Small intestine (tissue), 16 donors: Measurements from ENCODE around the gene KIAA0930. TPM values are rescaled to one million over a fixed set of nuclear protein-coding genes. Genes with fewer than 3 reads are reported as not detected.

Source experiments
- DNase-seq, 2 donors: peaks; one replicate each; pipeline versions ENCODE4 v3.0.0 to v3.0.0-alpha.2; 2013
- FAIRE-seq: peaks from 2 replicates; lab custom pipeline; 2012; peaks lifted over from hg19 to GRCh38; lab: Jason Lieb, UNC
- H3K27ac ChIP-seq, 3 donors: one replicate each; pipeline ENCODE4 v1.5.1; 2013; ENCODE audit warnings: low read length in 2 of 3, mild to moderate bottlenecking in 2 of 3, control low read depth in 1 of 3, inconsistent platforms in 1 of 3, low read depth in 1 of 3, moderate library complexity in 1 of 3
- H3K27me3 ChIP-seq, 3 donors: one replicate each; pipeline ENCODE4 v1.6.1; 2013; ENCODE audit warnings: low read length in 3 of 3, inconsistent platforms in 1 of 3; ENCODE audit not compliant: control insufficient read depth in 3 of 3, insufficient read depth in 3 of 3
- H3K36me3 ChIP-seq, 3 donors: one replicate each; pipeline ENCODE4 v1.6.1; 2013; ENCODE audit warnings: low read length in 3 of 3, inconsistent platforms in 1 of 3, low read depth in 1 of 3, mild to moderate bottlenecking in 1 of 3, moderate library complexity in 1 of 3; ENCODE audit not compliant: control insufficient read depth in 3 of 3, insufficient read depth in 2 of 3
- H3K4me1 ChIP-seq, 3 donors: one replicate each; pipeline ENCODE4 v1.6.1; 2013; ENCODE audit warnings: low read length in 2 of 3, inconsistent platforms in 1 of 3, low read depth in 1 of 3, mild to moderate bottlenecking in 1 of 3, moderate library complexity in 1 of 3; ENCODE audit not compliant: control insufficient read depth in 3 of 3, insufficient read depth in 2 of 3
- H3K4me3 ChIP-seq, 3 donors: one replicate each; pipeline ENCODE4 v1.5.1; 2013; ENCODE audit warnings: low read length in 3 of 3, control low read depth in 1 of 3, inconsistent platforms in 1 of 3, low read depth in 1 of 3, mild to moderate bottlenecking in 1 of 3, moderate library complexity in 1 of 3
- H3K9me3 ChIP-seq, 2 donors: one replicate each; pipeline ENCODE4 v1.6.1; 2013; ENCODE audit warnings: low read depth in 1 of 2, low read length in 1 of 2; ENCODE audit not compliant: control insufficient read depth in 2 of 2, insufficient read depth in 1 of 2
- WGBS, 3 donors: extraction: QIAGEN DNeasy Blood & Tissue Kit; methylation state at CpG; one replicate each; pipeline ENCODE4 v1.1.7; 2013; 5-methylcytosine and 5-hydroxymethylcytosine counted together
- long read RNA-seq, 10 donors: transcript quantifications; one replicate each; lab custom pipeline, GENCODE V29; 2026
- polyA plus RNA-seq, 4 donors: library from polyadenylated mRNA; stranded (reverse) in 3 of 4; unstranded in 1 of 4; fragments of 200-250 nt in 3 of 4; fragments of 120-200 nt in 1 of 4; gene quantifications; one replicate each; pipeline versions ENCODE4 v1.2.1 to v1.2.3, GENCODE V29; 2013
- donor health status: healthy with polysubstance abuse.
- donor health status: control.
- donor health status: control.
- donor health status: Bipolar disorder and iron deficiency.
- donor health status: healthy.

Gene KIAA0930
- 10 to 100 TPM; 19.3 to 29.0 (median 26.0) TPM for polyA plus RNA-seq
- long read RNA-seq, donor 1, full-length matches to known transcripts = 10 of 19 reads
- long read RNA-seq, donor 1, partial matches to known transcripts = 9 of 19 reads
- long read RNA-seq, donor 1, other reads (novel, unspliced or antisense) = 0 of 19 reads
- long read RNA-seq, donor 2, full-length matches to known transcripts = 3 of 3 reads
- long read RNA-seq, donor 2, partial matches to known transcripts = 0 of 3 reads
- long read RNA-seq, donor 2, other reads (novel, unspliced or antisense) = 0 of 3 reads
- long read RNA-seq, donor 3, full-length matches to known transcripts = 3 of 8 reads
- long read RNA-seq, donor 3, partial matches to known transcripts = 5 of 8 reads
- long read RNA-seq, donor 3, other reads (novel, unspliced or antisense) = 0 of 8 reads
- long read RNA-seq, donor 4 = 0 reads
- long read RNA-seq, donor 5, partial matches to known transcripts = 0 of 2 reads
- long read RNA-seq, donor 5, other reads (novel, unspliced or antisense) = 0 of 2 reads
- long read RNA-seq, donor 6, full-length matches to known transcripts = 2 of 2 reads
- long read RNA-seq, donor 6, partial matches to known transcripts = 0 of 2 reads
- long read RNA-seq, donor 6, other reads (novel, unspliced or antisense) = 0 of 2 reads
- long read RNA-seq, donor 7, full-length matches to known transcripts = 4 of 4 reads
- long read RNA-seq, donor 7, partial matches to known transcripts = 0 of 4 reads
- long read RNA-seq, donor 7, other reads (novel, unspliced or antisense) = 0 of 4 reads
- long read RNA-seq, donor 8, full-length matches to known transcripts = 2 of 2 reads
- long read RNA-seq, donor 8, partial matches to known transcripts = 0 of 2 reads
- long read RNA-seq, donor 8, other reads (novel, unspliced or antisense) = 0 of 2 reads
- long read RNA-seq, donor 9 = 0 reads
- long read RNA-seq, donor 10, full-length matches to known transcripts = 5 of 13 reads
- long read RNA-seq, donor 10, partial matches to known transcripts = 8 of 13 reads
- long read RNA-seq, donor 10, other reads (novel, unspliced or antisense) = 0 of 13 reads

DNA sequence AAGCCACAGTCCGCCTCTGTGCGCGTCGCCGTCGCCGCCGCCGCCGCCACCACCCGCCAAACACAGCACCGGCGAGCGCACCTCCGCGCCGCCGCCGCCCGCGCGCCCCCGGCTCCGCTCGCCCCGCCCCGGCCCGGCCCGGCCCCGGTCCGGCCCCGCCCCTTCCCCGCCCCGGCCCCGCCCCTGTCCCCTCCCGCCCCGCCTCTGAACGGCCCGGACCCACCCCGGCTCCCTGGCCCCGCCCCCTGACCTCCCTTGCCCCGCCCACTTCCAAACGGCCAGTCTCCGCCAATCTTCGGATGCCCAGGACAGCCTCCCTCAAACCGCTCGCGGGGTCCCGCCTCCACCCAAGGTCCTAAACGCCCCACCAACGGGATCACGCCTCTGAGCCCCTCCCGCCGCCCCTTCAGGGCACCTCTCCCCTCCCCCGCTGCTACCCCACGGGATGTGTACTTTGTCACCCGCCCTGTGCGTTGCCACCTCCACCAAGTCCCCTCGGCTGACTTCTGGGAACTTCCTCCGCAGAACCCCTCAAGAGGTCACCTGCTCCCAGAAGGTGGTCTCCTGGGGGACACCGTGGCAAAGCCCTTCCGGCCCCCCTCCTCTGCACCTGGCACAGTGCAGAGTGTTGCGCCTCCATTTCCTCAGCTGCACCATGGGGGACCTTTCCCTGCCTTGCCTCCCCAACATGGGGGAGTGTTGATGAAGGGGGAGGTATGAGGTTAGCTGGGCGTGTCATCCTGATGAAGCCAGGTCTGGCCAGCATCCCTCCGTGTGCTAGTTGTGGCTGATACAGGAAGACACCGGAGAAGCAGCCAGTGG, at the start of gene KIAA0930:
Gene KIAA0930, minus strand, starts transcription at position 85 of the 822 bp plus-strand sequence. CDS start 191 bp downstream, outside the sequence.
- Histone ChIP-seq H3K4me1 (peaks cover 4 to 24% (median 9%) of the 10 kb centered on the region in 3 donors), H3K27me3 (no peaks in the 10 kb centered on the region), H3K4me3 (peak within 1 kb of the TSS; percentile 57 to 82 (median 69)), H3K27ac (peak within 1 kb of the TSS in 2 of 3 donors; percentile 9 to 63), H3K36me3 (peaks cover 0 to 28% (median 0%) of the 10 kb centered on the region in 3 donors), H3K9me3 (no peaks in the 10 kb centered on the region)
- FAIRE-seq (no peak), DNase-seq (peak; percentile 69 to 81)
- 7 to 19% (median 11%) methylated on average over 22 to 66 of the region's 66 CpGs for WGBS, 3 donors

DNA sequence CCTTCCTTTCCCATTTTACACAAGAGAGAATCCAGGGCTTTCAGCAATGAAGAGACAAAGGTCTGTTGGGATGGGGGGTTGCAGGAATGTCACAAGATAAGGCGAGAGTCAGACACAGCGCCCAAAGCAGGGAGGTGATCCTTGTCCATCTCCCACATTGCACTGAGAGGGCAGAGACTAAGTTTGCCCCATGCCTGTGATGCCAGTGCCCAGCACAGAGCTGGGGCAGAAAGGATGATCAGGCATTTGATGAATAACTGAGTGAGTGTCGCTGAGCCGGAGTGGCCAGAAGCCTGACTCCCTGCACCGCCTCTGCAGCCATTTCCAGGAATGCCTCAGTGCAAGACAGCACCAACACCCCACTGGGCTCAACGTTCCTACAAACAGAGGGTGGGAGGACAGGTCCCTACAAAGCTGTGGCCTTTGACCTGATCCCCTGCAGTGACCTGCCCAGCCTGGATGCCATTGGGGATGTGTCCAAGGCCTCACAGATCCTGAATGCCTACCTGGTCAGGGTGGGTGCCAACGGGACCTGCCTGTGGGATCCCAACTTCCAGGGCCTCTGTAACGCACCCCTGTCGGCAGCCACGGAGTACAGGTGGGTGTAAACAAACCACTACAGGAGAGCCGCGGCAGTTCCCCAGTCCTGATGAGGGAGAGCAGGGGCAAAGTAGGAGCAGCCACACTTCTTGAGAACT, 46.3 kb upstream of the KIAA0930 start:
- peak in 1 of 2 donors; percentile 67 for DNase-seq
- no peaks in the 10 kb centered on the region for H3K27me3 ChIP-seq
- 76 to 79% (median 77%) methylated on average over 12 of the region's 12 CpGs for WGBS, 3 donors
- no peak overlapping the region for H3K4me3 ChIP-seq
- peaks cover 0 to 9% (median 0%) of the 10 kb centered on the region in 3 donors for H3K36me3 ChIP-seq
- peaks cover 2 to 40% (median 4%) of the 10 kb centered on the region in 3 donors for H3K4me1 ChIP-seq
- no peak for FAIRE-seq
- H3K27ac ChIP-seq = peak overlapping the region in 1 of 3 donors; percentile 94
- H3K9me3 ChIP-seq = no peaks in the 10 kb centered on the region

DNA sequence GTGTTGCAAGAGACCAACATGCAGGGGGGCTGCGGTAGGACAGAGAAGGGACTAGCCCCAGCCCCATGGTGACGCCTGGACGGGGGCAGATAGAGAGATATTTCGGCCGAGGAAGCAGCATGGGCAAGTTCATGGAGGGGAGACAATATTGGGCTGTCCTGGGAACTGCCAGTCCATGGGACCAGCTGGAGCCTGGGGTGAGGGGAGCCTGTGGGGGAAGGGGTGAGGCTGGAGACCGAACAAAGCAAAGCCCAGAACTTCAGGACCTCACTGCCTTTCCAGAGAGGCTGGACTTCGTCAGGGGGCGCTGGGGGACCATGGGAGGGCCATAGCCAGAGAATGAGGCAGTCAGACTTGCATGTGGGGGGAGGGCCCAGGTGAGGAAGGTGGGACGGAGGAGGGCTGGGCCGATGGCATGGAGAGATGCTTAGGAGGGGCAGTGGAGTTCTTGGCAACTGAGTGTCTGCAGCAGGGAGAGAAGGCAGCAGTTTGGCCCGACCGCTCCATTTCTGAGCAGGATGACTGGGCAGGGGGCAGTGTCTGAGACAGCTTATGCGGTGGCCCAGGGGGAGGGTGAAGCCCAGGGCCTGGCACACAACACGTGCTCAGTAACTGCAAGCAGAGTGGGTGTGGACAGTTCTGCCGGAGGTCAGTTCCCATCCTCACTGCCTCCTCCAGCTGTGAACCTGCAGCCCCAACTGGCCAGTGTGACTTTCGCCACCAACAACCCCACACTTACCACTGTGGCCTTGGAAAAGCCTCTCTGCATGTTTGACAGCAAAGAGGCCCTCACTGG, 44.8 kb upstream of the KIAA0930 start:
- H3K4me1 ChIP-seq = peaks cover 2 to 45% (median 4%) of the 10 kb centered on the region in 3 donors
- FAIRE-seq = no peak
- DNase-seq = peak in 1 of 2 donors; percentile 56
- peak overlapping the region in 1 of 3 donors; percentile 94 for H3K27ac ChIP-seq
- 61 to 79% (median 73%) methylated on average over 16 of the region's 16 CpGs for WGBS, 3 donors
- no peaks in the 10 kb centered on the region for H3K27me3 ChIP-seq
- H3K9me3 ChIP-seq = no peaks in the 10 kb centered on the region
- H3K4me3 ChIP-seq = peak overlapping the region in 1 of 3 donors; percentile 73
- H3K36me3 ChIP-seq = peaks cover 0 to 9% (median 0%) of the 10 kb centered on the region in 3 donors

DNA sequence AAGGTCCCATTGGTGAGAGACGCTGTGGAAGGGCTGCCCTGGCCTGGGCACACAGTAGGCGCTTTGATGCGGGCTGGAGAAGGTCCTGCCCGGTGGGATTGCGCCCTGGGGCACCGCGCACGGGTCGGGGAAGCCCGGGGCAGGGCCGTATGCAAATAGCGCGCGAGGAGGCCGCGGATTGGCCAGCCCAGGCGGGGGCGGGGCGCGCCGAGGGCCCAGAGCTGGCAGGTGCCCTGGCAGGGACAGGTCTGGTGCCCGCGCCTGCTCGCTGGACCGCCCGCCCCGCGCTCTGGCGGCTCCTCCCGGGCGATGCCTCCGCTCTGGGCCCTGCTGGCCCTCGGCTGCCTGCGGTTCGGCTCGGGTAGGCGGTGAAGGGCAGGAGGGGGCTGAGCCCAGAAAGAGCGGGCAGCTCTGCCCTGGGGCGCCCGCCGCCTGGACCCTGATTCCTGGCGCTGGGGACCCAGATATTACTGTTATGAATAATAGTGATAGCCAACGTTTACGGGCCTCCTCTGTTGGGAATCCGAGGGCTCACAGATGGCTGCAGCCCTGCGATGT, 44.1 kb upstream of the KIAA0930 start, which contains the start of gene UPK3A:
Gene UPK3A, plus strand, starts transcription at position 245 of the 558 bp plus-strand sequence. Its CDS starts 65 bp downstream, at position 310.
- 7 to 11% (median 8%) methylated on average over 25 to 46 of the region's 46 CpGs for WGBS, 3 donors
- FAIRE-seq = no peak
- no peaks in the 10 kb centered on the region for H3K27me3 ChIP-seq
- H3K9me3 ChIP-seq = no peaks in the 10 kb centered on the region
- H3K27ac ChIP-seq = peak within 1 kb of the TSS in 1 of 3 donors; percentile 94
- peaks cover 0 to 6% (median 0%) of the 10 kb centered on the region in 3 donors for H3K36me3 ChIP-seq
- peak within 1 kb of the TSS in 1 of 3 donors; percentile 73 for H3K4me3 ChIP-seq
- peaks cover 0 to 45% (median 4%) of the 10 kb centered on the region in 3 donors for H3K4me1 ChIP-seq
- DNase-seq = peak; percentile 79 to 91

DNA sequence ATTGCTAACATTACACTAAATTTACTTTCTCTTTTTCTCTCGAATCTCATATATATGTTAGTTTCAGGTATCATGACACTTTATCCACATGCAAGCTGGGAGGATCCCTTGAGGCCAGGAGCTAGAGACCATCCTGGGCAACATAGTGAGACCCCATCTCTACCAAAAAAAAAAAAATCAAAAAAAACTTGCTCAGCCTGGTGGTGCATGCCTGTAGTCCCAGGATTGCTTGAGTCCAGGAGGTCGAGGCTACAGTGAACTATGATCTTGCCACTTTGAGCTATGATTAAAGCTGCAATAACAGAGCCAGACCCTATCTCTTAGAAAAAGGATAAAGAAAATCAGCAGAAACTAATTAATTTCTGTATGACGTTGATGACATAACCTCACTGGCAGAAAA, 40.3 kb upstream of the KIAA0930 start:
- Histone ChIP-seq H3K4me3 (no peak overlapping the region), H3K27me3 (no peaks in the 10 kb centered on the region), H3K27ac (peak overlapping the region in 1 of 3 donors; percentile 63), H3K36me3 (no peaks in the 10 kb centered on the region), H3K4me1 (peaks cover 0 to 50% (median 4%) of the 10 kb centered on the region in 3 donors), H3K9me3 (no peaks in the 10 kb centered on the region)
- WGBS, 3 donors = 40 to 54% (median 52%) methylated on average over 3 of the region's 3 CpGs
- no peak for FAIRE-seq
- peak in 1 of 2 donors; percentile 55 for DNase-seq

DNA sequence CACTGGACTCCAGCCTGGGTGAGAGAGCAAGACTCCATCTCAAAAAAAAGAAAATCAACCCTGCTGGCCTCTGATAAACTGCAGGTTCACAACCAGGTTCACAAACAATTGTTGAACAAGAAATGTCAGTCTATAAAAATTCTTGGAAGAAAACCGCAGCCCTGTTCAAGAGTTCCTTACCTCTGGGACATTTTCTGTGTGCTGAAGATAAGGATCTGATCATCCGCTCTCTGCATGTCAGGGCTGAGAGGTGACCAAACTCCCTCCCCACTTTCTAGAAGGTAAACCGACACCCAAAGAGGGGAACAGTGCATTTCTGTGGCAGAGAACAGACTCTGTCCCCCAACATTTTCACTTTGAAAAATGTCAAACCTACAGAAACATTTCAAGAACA, 39.9 kb upstream of the KIAA0930 start:
- Histone ChIP-seq H3K27me3 (no peaks in the 10 kb centered on the region), H3K4me1 (peaks cover 0 to 45% (median 4%) of the 10 kb centered on the region in 3 donors), H3K36me3 (no peaks in the 10 kb centered on the region), H3K4me3 (no peak overlapping the region), H3K27ac (peak overlapping the region in 2 of 3 donors; percentile 63 to 82), H3K9me3 (no peaks in the 10 kb centered on the region)
- no peak for FAIRE-seq
- peak in 1 of 2 donors; percentile 58 for DNase-seq
- 77 to 88% (median 85%) methylated on average over 3 of the region's 3 CpGs for WGBS, 3 donors
